Sigmoid colon (tissue), 3 donors: ENCODE data around the gene PKP1.

Source experiments
- CTCF ChIP-seq, 4 experiments: fragments of 450-650 bp in 3 of 4; fragments of 200-600 bp in 1 of 4; IDR thresholded peaks; one replicate each; pipeline ENCODE4 v1.5.1; 2016 to 2019; ENCODE audit warnings: antibody characterized with exemption in 4 of 4, mild to moderate bottlenecking in 3 of 4, moderate library complexity in 2 of 4
- POLR2A ChIP-seq, 2 donors: fragments of 450-650 bp; IDR thresholded peaks; one replicate each; pipeline ENCODE4 v1.6.1; 2016; ENCODE audit warnings: antibody characterized with exemption in 2 of 2, mild to moderate bottlenecking in 2 of 2, moderate library complexity in 2 of 2

DNA sequence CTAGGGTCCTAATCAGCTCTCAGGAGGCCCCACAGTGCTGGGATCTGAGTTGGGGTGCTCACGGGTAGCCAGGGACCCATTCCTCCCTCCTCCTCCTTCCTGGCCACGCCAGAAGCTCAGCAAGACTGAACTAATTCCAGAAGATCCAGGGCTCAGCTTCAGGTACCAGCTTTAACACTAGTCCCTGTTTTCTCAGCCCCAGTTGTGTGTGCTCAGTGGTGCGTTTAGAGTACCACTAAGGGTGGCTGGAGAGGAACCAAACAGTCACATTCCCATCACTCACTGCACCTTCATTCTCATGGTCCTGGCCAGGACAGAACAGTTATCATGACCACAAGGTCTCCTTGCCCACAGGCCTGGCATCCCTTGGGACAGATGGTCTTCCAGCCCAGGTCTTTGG is 20.8 kb downstream of the PKP1 start:
- TF ChIP-seq CTCF (IDR thresholded peaks at IDR 0.05) (no peak), POLR2A (IDR thresholded peaks at IDR 0.05) (no peak)
